ACC112 (cell line): Measurements from ENCODE around the gene BIRC5.
A peak's percentile ranks its signal among the peaks of the same experiment; 100 is the strongest.
"Not testable (repeated sequence)": the region's sequence is repeated elsewhere in the genome, so short reads cannot be mapped to it uniquely, and the experiment has no call there.

Experiments used
- H2AFZ ChIP-seq: fragments of 200-600 bp; sonication (generic); one replicate; pipeline ENCODE4 v1.6.0; 2017; ENCODE audit warnings: antibody characterized with exemption, low read length; ENCODE audit not compliant: unreplicated experiment
- H3K27ac ChIP-seq: fragments of 200-600 bp; sonication (generic); 2 replicates; pipeline ENCODE4 v1.5.1; 2014; ENCODE audit warnings: low read depth, mild to moderate bottlenecking, antibody characterized with exemption, low read length, moderate library complexity
- H3K27me3 ChIP-seq: fragments of 200-600 bp; sonication (generic); 2 replicates; pipeline ENCODE4 v1.6.1; 2014; ENCODE audit warnings: mild to moderate bottlenecking, antibody characterized with exemption, low read length, moderate library complexity, mixed read lengths; ENCODE audit not compliant: insufficient read depth
- H3K36me3 ChIP-seq: fragments of 200-600 bp; sonication (generic); 2 replicates; pipeline ENCODE4 v1.6.1; 2016; ENCODE audit warnings: mild to moderate bottlenecking, antibody characterized with exemption, low read length, moderate library complexity, mixed read lengths; ENCODE audit not compliant: insufficient read depth
- H3K4me1 ChIP-seq: fragments of 200-600 bp; sonication (generic); one replicate; pipeline ENCODE4 v1.6.1; 2016; ENCODE audit warnings: low read length, mixed read lengths; ENCODE audit not compliant: insufficient read depth, unreplicated experiment, control insufficient read depth
- H3K4me3 ChIP-seq: fragments of 200-600 bp; sonication (generic); 2 replicates; pipeline ENCODE4 v1.5.1; 2014; ENCODE audit warnings: mild to moderate bottlenecking, low read depth, low read length
- H3K79me2 ChIP-seq: fragments of 200-600 bp; sonication (generic); one replicate; pipeline ENCODE4 v1.6.0; 2016; ENCODE audit warnings: low read length; ENCODE audit not compliant: control insufficient read depth, unreplicated experiment, insufficient read depth

BIRC5 gene

GRCh38 chr17:78252701-78253635 is 38.9 kb downstream of the BIRC5 start:
- Histone ChIP-seq H3K27me3 (no peaks in the 10 kb centered on the region), H2AFZ (no peak overlapping the region), H3K4me3 (no peak overlapping the region), H3K4me1 (peaks cover 2% of the 10 kb centered on the region), H3K36me3 (no peaks in the 10 kb centered on the region), H3K79me2 (no peaks in the 10 kb centered on the region), H3K27ac (no peak overlapping the region)

GRCh38 chr17:78253636-78253945 is 39.5 kb downstream of the BIRC5 start:
- not testable (repeated sequence) for H3K27me3 ChIP-seq, H3K27ac ChIP-seq, H3K36me3 ChIP-seq, H3K4me1 ChIP-seq, H3K79me2 ChIP-seq
- Histone ChIP-seq H3K4me3 (peak overlapping the region; percentile 91), H2AFZ (peak overlapping the region; percentile 89)

GRCh38 chr17:78253946-78254672 is 40.1 kb downstream of the BIRC5 start:
- Histone ChIP-seq H3K27ac (no peak overlapping the region), H3K27me3 (no peaks in the 10 kb centered on the region), H3K4me1 (peaks cover 2% of the 10 kb centered on the region), H3K36me3 (no peaks in the 10 kb centered on the region), H2AFZ (peak overlapping the region; percentile 89), H3K4me3 (peak overlapping the region; percentile 91), H3K79me2 (no peaks in the 10 kb centered on the region)

GRCh38 chr17:78255029-78255656 is 41.1 kb downstream of the BIRC5 start:
- H3K4me3 ChIP-seq, result no peak overlapping the region
- H3K27me3 ChIP-seq, result no peaks in the 10 kb centered on the region
- H3K27ac ChIP-seq, result no peak overlapping the region
- H3K79me2 ChIP-seq, result no peaks in the 10 kb centered on the region
- H3K4me1 ChIP-seq, result peaks cover 2% of the 10 kb centered on the region
- H2AFZ ChIP-seq, result no peak overlapping the region
- H3K36me3 ChIP-seq, result no peaks in the 10 kb centered on the region

- Histone ChIP-seq H2AFZ (no peak overlapping the region), H3K4me3 (no peak overlapping the region), H3K79me2 (no peaks in the 10 kb centered on the region), H3K4me1 (peaks cover under 1% of the 10 kb centered on the region), H3K36me3 (no peaks in the 10 kb centered on the region), H3K27ac (no peak overlapping the region), H3K27me3 (no peaks in the 10 kb centered on the region)
These were observed 42.1 kb downstream of the BIRC5 start for GRCh38 chr17:78255953-78256706.

- Histone ChIP-seq H3K27ac (no peak overlapping the region), H3K4me1 (no peaks in the 10 kb centered on the region), H3K27me3 (no peaks in the 10 kb centered on the region), H3K79me2 (no peaks in the 10 kb centered on the region), H3K4me3 (no peak overlapping the region), H2AFZ (no peak overlapping the region), H3K36me3 (no peaks in the 10 kb centered on the region)
These were observed 42.9 kb downstream of the BIRC5 start for GRCh38 chr17:78256707-78257591.

- H3K79me2 ChIP-seq, result no peaks in the 10 kb centered on the region
- no peaks in the 10 kb centered on the region for H3K27me3 ChIP-seq
- H3K4me3 ChIP-seq, result no peak overlapping the region
- no peak overlapping the region for H3K27ac ChIP-seq
- H3K4me1 ChIP-seq, result no peaks in the 10 kb centered on the region
- no peaks in the 10 kb centered on the region for H3K36me3 ChIP-seq
- H2AFZ ChIP-seq, result no peak overlapping the region
These were observed 43.8 kb downstream of the BIRC5 start for GRCh38 chr17:78257810-78258322.

- Histone ChIP-seq H3K36me3 (no peaks in the 10 kb centered on the region), H3K4me1 (no peaks in the 10 kb centered on the region), H3K27me3 (no peaks in the 10 kb centered on the region), H3K4me3 (no peak overlapping the region), H3K79me2 (no peaks in the 10 kb centered on the region), H3K27ac (no peak overlapping the region), H2AFZ (no peak overlapping the region)
These were observed 44.5 kb downstream of the BIRC5 start for GRCh38 chr17:78258323-78259191.

GRCh38 chr17:78259192-78259554 is 45.1 kb downstream of the BIRC5 start:
- H2AFZ ChIP-seq, result no peak overlapping the region
- H3K27ac ChIP-seq, result no peak overlapping the region
- H3K4me1 ChIP-seq, result no peaks in the 10 kb centered on the region
- no peaks in the 10 kb centered on the region for H3K27me3 ChIP-seq
- no peaks in the 10 kb centered on the region for H3K79me2 ChIP-seq
- no peak overlapping the region for H3K4me3 ChIP-seq
- H3K36me3 ChIP-seq, result no peaks in the 10 kb centered on the region
